Right forelimb (tissue), 1 donor: Measurements from ENCODE around the gene SLC5A10.
"Not testable (repeated sequence)": the region's sequence is repeated elsewhere in the genome, so short reads cannot be mapped to it uniquely, and the experiment has no call there.

ENCODE experiments used
- DNase-seq: peaks from one replicate; pipeline ENCODE4 v3.0.0-alpha.2; 2018

The SLC5A10 gene

DNA sequence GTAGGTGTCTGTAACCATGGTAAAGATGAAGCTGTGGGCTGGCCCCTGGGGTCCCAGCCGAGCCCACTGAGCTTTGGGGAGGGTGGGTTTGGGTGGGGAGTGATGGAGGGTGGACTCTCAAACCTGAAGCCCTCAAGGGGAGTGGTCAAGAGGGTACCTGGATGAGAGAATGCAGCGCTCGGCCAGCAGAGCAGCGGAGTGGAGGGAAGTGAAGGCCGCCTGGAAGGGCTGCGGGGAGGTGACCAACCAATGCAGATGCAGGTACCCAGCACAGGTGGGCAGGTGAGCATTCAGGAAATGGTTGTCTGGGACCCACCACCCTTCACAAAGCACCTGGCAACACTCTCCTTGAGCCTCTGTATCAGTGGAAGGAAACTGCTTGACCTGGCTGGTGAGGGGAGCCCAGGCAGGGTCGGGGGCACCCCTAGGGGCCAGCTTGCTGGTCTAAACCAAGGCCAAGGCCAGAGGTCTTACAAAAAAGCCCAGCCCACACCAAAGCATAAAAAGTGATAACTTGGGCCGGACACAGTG, 3.4 kb upstream of the SLC5A10 start:
- no peak for DNase-seq

DNA sequence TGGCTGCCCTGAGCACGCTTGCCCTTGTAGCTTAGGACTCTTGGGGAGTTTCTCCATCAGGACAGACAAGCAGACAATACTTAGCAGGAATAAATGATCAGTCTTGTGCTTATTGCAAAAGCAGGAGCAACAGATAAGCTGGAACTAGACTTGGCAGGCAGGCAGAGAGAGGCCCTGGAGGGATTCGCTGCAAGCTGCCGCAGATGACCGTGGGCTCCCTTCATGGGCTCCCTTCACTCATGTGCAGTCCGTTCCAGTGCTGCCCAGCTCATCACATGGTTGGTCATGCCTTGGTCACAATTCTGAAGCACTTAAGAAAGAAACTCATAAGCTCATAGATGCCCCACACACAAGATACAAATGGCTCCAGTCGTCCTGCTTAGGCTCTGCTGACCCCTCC, 2.4 kb upstream of the SLC5A10 start:
- DNase-seq = no peak

DNA sequence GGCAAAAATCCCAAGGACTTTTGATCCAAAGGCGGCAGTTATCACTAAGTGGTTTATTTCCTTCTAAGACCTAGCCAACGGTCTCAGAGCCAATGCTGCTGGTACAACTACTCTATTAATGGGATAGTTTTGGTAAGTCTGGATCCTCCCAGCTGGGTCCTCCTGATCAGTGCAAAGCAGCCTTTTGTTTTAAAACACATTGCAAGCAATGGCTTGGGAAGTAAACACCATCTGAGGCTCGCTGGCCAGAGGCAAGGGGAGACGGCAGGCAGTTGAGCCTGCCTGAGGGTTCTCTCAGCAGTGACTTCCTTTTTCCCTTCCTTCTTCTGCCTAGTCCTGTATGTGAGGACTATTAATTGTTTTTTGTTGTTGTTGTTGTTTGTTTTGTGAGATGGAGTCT, 1.6 kb upstream of the SLC5A10 start:
- DNase-seq = no peak

DNA sequence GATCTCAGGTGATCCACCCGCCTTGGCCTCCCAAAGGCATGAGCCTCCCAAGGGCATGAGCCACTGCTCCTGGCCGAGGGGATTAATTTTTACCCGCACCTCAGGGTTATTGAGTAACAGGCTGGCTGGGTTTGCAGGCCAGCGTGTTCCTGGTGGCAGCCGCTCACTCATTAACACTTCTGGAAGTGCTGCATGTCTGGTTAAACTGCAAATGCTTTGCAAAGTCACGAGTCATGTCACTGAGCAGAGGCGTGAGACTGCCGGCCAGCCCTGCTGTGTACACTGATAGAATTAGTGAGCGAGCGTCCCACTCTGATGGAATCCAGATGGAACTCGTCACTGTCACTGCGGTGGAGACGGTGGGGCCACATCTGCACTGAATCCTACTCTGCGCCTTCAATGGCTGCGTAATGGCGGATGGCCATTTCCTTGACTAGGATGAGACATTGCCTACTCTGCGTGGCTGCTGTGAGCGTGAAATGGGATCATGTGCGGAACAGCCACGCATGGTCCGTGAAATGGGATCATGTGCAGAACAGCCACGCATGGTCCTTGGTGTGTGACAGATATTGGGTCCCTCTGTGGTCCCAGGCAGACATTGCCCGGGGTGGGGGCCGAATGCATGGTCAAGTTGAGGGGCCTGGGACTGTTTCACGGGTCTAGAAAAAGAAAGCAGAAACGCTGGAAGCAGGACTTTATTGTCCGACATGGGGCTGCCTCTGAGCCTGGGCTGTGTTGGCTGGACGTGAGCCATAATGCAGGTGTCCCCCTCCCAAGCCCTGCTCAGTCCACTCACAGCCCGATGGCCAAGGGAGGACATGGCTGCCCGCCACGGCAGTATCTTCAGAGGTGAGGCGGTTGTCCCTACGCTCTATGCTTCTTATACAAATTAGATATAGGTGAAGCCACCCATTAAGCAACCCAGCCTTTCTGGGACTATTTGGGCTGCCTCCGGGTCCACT, 740 bp upstream of the SLC5A10 start:
- no peak for DNase-seq

DNA sequence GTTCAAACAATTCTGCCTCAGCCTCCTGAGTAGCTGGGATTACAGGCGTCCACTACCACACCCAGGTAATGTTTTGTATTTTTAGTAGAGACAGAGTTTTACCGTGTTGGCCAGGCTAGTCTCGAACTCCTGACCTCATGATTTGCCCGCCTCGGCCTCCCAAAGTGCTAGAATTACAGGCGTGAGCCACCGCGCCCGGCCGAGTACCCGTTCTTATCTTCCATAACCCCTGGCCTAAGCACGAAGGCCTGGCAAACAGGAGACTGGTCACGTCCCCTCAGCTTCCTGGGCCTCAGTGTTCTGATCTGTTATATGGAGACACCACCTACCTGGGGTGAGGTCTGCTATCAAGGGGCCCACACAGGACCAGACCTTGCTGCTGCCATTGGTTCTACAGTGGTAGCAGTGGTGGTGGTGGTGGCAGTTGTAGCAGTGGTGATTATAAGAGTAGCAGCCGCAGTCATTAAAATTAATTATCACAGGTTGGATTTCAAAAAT, 1.3 kb downstream of the SLC5A10 start:
- no peak for DNase-seq

DNA sequence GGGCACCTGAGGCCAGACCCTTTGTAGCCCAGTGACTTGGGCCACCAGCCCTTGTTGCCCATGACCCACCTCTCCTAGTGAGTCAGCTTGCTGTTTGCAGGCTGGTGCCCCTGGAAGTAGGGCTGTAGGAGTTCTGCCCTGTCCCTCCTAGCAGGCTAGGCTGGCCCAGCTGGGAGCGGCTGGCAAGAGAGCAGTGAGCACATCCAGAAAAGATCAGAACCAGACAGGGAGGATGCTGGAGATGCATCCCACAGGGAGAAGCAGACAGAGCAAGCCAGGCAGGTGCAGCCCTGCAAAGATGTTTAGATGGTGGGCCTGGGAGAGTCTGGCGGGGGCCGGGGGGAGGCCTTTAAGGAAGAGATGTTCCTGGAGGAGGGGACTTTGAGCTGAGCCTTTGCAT, 2.4 kb downstream of the SLC5A10 start:
- DNase-seq = no peak

DNA sequence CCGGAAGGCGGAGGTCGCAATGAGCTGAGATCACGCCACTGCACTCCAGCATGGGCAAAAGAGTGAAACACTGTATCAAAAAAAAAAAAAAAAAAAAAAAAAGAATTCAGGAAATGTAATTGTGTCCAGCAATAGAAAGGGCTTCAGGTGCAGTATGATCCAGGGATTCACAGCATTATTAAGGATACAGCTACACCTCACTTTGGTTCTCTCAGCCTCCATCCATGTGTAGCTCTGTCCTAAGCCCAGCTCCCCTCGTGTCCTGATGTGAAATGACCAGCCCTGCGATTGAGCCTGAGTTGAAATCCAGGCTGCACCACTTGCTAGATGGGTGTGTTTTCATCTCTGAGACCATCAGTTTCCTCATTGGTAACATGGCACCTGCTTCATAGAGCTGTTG, 3.0 kb downstream of the SLC5A10 start:
- DNase-seq = no peak

DNA sequence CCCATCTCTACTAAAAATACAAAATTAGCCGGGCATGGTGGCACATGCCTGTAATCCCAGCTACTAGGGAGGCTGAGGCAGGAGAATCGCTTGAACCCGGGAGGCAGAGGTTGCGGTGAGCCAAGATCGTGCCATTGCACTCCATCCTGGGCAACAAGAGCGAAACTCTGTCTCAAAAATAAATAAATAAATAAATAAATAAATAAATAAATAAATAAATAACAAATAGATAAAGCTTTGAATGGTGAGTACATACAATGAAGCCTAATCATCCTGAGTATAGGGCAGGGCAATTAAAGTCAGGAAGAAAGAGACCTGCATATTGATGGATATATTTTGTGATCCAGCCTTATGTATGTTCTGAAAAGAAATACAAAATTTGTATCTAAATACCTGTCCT, 4.1 kb downstream of the SLC5A10 start:
- DNase-seq = not testable (repeated sequence)

DNA sequence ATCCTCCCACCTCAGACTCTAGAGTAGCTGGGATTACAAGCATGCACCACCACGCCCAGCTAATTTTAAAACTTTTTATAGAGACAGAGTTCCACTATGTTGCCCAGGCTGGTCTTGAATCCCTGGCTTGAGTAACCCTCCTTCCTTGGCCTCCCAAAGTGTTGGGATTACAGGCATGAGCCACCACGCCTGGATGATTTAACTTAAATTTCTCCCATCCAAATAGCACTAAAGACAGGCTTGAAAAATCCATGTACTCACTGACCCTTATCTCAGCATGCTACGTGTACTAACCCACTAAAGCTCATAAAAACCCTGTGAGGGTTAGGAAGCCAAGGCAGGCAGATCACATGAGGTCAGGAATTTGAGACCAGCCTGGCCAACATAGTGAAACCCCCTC, 4.6 kb downstream of the SLC5A10 start:
- no peak for DNase-seq

DNA sequence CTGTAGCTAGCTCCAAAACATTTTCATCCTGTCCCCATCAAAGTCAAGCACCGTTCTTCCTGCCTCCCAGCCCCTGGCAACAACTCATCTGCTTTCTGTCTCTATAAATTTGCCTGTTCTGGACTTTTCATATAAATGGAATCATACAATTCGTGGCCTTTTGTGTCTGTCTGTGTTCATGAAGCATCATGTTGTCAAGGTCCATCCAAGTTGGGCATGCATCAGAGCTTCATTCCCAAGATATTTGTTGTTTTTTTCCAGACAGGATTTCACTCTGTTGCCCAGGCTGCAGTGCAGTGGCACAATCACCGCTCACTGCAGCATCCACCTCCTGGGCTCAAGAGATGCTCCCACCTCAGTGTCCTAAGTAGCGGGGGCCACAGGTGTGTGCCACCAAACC, 5.9 kb downstream of the SLC5A10 start:
- no peak for DNase-seq

DNA sequence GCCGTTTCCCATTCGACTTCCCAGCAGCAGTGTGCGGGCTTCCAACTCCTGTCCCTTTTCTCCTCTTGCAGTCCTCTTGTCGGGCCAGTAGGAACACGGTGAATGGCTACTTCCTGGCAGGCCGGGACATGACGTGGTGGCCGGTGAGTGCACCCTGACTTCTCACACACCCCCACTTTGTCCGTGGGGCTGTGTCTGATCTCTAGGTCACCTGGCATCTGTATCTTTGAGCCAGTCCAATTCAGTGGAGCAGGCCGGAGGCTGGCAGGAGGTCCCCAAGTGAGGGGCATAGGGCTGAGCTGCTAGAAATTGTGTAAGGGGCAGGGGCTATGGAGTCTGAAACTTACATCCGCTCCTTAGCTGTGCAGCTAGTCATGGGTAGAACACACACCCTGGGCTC, 6.6 kb downstream of the SLC5A10 start:
- no peak for DNase-seq

DNA sequence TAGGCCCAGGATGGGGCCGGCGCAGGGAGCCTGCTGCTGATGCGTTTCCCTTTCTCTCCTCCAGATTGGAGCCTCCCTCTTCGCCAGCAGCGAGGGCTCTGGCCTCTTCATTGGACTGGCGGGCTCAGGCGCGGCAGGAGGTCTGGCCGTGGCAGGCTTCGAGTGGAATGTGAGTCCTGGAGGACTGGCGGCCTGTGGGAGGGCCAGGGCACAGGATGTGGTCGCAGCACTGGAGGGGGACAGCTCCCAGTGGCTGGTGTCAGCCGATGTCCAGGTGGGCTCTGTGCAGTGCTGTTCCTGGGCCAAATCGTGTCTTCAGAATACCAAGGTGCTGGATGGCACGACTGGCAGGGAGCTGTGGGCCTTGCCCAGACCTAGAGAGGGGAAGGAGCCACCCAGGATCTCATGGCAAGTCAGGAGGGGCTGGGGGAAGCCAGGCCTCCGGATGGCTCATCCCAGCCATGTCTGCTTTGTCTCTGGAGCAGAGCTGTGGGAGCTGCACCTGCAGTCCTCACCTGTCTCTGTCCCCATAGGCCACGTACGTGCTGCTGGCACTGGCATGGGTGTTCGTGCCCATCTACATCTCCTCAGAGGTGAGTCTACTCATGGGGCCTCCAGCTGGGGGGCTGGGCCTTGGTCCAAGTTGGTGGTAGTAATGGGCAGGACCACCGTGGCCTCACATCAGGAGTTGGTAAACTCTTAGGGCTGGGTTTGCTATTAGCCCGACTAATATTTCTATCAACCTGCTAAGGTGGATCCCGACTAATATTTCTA, 7.3 kb downstream of the SLC5A10 start:
- DNase-seq = no peak

DNA sequence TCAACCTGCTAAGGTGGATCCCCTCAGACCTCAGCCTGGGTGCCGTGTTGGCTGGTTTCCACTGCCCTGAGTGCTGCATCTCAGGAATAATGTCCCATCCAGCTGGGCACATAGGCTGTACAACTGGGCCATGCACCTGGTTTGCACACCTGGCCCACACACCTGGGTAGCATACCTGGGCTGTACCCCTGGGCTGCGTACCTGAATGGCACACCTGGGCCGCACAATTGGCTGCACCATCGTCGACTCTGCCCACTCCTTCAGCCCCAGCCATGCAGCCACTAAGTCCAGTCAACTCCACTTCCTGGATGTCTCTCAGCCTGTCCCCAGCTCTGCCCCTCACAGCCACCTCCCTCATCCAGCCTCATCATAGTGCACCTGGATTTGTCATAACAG, 7.9 kb downstream of the SLC5A10 start:
- DNase-seq = no peak

DNA sequence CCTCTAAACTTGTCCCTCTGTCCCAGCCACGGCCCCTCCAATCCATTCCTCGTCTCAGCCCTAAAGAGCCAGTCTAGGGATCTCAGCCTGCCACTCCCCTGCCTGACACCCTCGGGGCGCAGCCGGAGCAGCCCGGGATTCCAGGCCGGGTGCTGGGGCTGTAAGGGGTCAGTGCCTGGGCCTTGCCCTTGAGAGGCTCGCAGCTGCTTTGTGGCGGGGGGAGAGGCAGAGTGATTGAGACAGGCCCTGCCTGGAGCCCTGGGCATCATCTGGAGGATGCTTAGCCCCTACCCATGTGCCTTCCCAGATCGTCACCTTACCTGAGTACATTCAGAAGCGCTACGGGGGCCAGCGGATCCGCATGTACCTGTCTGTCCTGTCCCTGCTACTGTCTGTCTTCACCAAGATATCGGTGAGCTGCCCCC, 8.3 kb downstream of the SLC5A10 start:
- DNase-seq = no peak

DNA sequence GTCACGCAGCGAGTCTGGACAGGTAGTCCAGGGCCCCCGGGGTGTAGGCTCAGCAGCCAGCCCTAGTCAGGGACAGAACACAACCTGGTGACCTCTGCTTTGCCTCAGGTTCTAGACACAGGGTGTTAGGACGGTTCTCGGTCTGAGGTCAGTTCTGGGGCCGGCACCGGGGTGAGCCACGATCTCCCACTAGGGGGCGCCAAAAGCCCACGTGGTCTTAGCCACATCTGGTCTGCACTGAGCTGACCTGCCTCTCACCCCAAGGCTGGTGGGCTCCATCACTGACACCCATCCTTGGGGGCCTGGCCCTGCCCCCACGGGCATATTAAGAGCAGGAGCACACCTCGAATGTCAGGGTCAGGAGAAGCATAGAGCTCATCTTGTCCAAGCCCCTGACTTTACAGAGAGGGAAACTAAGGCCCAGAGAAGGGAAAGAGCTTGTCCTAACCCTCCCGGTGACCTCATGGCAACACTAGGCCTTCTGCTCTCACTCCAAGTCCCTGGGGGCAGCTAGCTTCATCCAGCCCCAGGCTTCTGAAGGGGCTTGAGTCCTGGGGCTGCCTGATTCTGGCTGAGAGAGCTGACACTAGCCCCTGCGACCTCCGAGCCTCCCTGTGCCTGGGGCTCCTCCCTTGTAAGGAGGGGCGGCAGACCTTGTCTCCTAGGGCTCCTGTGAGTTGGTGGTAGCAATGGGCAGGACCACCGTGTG, 9.0 kb downstream of the SLC5A10 start:
- peak; percentile 85 for DNase-seq

DNA sequence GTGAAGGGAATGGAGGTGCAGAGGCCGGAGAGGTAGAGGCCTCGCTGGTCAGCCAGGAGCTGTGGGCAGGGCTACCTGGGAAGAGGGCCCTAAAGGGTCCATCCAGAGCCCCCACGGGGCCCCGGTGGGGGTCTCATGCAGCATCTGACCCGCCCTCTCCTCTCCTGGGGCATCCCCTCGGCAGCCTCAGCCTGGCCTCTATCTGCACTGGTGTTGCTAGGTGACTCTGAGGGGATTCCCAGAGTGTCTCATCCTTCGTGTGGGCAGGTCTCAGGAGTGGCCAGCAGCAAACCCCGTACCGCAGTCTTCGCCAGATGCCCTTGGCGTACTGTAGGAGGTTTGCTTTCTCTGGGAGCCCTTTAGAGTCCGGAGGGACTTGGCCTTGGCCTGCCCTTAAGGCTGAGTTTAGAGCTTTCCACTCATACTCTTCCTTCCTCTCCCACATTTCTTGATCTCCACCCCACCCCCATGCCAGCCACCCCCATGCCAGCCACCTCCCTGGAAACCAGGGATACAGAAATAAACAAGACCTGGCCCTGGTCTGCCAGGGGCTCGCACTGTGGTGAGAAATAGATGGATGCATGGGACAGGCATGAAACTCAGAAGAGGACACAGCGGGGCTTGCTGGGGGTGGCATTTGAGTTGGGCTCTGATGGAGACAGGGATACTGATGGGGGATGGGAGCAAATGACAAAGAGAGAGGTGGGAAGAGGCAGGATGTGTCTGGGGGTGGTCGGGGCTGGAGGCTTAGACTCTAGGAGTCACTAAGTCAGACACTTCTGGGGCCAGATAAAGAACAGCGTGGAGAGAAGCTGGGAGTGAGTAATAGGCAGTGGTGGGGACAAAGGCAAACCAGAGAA, 9.9 kb downstream of the SLC5A10 start:
- no peak for DNase-seq

DNA sequence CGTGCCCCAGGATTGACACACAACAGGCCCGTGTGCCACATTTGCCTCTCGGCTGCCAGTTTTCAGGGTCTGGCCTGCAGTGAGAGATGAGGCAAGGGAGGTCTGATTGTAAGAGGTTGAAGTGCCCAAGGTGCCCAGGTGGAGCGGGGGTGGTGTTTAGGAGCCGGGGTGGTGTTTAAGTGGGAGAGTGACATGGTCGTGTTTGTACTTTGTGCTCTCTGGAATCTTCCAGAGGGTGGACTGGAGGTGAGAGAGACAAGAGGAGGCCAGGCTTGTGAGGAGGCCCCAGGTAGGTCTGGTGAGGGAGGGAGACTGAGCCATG, 10.5 kb downstream of the SLC5A10 start:
- no peak for DNase-seq

DNA sequence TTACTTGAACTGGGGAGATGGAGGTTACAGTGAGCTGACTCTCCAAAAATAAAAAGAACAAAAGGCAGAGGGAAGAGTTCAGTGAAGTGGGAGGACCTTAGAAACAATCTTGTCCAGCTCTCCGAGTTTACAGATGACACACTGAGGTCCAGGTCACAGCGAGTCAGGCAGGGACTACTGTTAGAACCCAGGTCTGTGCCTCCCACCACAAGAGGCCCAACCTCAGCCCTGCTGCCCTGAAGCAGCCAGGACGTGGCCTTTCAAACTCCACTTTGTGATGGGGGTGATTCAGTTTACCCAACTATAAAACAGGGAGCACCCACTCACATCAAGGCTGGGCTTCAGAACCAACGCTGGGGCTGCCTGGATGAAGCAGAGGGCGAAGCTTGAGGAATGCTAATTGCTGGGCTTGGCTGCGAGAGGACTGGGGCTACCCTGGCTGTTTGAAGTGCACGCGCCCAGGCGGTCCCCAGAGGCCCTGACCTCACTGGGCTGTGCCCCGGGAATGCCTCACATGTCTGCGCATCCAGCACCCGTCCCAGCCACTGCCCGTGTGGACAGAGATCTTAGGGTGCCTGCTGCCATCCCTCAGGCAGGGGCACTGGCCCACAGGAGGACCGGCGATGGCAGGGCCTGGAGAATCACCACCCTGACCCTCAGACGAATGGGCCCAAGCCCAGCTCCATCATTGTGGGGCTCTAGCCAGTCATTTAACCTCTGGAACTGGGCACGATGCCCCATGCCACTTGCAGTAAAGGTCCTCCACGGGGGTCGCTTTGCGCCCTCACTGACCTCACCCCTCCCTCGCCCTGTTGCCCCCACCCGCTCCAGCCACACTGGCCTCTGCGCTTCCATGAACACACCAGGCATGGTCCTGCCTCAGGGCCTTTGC, 11.4 kb downstream of the SLC5A10 start:
- DNase-seq = no peak

DNA sequence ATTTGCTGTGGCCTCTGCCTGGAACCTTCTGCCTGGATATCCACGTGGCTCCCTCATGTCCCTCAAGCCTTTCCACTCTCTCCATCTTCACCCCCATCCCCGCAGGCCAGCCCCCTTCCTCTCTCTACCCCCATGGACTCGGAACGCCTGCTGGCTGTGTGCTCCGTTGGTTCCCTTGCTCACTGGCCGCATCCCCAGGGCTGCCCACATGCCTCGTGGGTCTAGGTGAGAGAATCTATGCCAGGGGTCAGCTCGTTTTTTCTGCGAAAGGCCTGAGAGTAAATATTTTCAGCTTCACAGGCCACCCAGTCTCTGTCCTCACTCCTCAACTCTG, 12.0 kb downstream of the SLC5A10 start:
- DNase-seq = no peak

DNA sequence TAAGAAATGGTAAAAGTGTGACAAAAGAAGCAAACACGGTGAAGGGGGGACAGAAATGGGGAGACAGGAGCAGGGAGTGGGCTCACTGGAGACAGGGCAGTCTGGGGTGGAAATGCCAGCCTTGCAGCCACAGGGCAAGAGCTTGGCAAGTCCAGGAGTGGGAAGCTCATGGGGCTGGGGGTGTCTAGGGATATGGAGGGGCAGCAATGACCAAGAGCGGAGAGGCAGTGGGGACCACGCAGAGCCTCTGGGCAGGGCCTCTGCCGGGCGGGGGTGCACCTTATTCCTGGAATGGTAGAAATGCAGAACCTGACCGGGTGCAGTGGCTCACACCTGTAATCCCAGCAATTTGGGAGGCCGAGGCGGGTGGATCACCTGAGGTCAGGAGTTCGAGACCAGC, 12.6 kb downstream of the SLC5A10 start:
- no peak for DNase-seq

DNA sequence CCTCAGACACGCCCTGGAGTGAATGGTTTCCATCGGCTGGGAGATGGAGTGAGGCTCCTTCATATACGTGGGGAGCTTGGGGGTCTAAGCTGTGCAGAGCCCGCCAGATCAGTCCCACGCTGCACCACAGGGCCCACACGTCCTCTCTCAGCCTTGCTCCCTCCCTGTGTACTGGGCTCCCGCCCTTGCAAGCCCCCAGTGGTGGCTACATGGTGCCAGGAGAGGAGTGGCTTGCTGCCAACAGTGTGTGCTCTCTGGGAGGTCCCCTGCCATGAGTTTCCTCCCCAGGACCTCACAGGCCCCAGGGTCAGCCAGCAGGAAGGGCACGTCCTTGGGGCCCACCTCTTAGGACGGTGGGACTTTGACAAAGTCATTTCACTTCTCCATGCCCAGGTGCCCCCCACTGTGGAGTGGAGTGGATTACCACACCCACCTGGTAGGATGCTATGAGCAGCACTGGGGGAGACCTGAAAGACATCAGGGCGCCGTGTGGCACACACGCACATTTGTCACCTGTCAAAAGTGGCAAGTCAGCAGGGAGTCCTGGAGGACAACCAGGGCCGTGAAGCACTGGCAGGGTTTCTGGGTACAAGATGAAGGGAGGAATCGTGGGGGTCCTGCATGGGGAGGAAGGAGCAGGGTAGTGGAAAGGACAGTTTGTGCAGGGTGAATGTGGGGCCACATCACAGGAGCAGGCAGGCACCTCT, 13.7 kb downstream of the SLC5A10 start:
- DNase-seq = no peak
